KG1 (cell line): ENCODE results near the gene RAB6B.

Experiments
- DNase-seq: peaks from one replicate; lab custom pipeline; 2025; lab: John Stamatoyannopoulos, UW

Gene RAB6B

DNA sequence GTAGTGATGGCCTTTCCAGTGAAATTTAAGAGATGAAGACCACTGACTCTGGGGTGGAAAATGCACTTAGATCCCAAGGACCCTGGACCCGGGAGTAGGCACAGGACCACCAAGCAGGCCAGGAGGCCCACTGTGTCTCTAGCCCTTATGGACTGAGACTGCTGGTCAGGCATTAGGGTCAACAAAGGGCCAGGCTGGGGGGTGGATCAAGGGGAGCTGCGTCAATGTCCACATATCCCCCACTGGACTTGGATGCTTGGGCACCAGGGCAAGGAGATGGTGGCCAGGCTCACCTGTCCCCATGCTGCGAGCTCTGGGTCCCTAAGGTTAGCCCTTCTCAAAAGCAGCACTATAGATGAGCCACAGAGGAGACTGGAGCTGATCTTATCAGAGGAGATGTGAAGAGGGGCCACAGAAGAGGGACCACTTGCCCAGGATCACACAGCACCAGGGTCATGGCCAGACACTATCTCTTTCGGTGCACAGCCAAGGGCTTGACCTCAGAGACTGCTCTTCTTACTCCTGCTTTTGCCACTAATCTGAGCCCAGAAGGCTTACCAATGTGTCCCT is 14.7 kb downstream of the RAB6B start:
- DNase-seq = no peak

DNA sequence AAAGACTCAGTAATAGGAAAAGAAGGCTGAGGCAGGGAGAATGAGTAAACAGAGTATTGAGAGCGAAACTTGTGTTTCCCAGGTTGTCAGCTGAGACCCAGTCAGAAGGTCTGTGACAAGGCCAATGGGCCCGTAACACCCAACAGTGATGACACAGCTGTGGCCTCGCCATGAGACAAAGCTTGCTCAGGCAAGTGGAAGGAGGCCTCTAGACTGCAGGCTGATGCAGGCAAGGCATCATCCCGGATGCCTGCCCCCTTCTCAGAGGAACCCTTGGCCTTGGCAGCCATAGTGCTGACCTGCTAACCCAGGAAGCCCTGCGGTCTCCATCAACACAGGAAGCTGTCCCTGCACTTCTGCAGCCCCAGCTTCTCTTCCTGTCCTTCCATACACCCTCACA is 15.4 kb downstream of the RAB6B start:
- no peak for DNase-seq

DNA sequence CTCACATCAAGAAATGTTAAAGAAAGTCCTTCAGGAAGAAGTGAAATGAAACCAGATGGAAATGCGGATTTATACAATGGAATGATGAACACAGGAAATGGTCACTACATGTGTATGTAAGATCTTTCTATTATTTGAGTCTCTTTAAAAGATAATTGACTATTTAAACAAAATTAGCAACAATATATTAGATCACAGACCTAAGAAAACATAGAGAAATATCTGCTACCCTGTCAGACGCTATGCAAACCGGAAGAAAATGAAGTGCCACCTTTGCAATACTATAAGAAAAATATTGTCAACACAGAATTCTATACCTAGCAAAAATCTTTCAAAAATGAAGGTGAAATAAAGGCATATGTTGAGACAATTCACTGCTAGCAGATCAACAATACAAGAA is 17.2 kb downstream of the RAB6B start:
- no peak for DNase-seq

DNA sequence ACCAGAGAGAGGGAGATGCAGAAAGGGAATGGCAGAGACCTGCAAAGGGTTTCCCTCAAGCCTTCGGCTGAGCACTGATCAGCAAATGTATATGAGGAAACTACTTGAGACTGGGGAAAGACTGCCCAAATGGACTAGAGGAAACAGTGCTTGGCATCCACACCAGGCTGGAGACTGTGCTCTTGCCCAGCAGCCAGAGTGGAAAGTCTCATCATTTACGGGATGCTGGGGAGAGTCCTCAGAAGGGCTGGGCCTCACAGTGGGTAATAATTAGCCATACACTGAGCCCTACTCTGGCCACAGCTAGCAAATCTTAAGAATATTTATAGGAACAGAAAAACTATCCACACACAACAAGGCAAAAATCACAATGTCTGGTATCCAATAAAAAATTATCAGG is 18.5 kb downstream of the RAB6B start:
- no peak for DNase-seq

DNA sequence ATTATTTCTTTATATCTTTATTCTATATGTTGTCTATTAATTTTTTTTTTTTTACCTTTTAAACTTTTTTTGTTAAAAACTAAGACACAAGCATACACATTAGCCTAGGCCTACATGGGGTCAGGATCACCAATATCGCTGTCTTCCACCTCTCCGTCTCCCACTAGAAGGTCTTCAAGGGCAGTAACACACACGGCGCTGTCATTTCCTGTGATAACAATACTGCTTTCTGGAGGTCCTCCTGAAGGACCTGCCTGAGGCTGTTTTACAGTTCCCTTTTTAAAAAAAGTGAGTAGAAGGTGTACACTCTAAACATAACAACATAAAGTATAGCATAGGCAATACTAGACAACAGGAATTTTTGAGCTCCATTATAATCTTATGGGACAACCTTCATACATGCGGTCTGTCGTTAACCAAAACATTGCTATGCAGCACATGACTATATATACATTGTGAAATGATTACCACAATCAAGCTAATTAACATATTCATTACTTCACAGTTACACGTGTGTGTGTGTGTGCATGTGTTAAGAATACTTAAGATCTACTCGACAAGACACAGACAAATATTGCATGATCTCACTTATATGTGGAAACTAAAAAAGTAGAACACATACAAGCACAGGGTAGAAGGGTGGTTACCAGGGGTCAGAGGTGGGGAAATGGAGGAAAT is 20.8 kb downstream of the RAB6B start:
- DNase-seq = no peak

DNA sequence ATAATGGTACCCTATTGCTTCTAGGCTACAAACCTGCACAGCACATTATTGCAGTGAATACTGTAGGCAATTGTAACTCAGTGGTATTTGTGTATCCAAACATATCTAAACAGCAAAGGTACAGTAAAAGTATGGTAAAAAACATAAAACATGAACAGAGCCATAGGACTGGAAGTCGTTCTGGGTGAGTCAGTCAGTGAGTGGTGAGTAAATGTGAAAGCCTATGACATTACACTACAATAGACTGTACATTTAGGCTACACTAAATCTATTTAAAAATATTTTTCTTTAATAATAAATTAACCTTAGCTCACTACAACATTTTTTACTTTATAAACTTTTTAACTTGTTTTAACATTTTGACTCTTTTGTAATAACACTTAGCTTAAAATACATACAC is 21.3 kb downstream of the RAB6B start:
- DNase-seq = no peak

DNA sequence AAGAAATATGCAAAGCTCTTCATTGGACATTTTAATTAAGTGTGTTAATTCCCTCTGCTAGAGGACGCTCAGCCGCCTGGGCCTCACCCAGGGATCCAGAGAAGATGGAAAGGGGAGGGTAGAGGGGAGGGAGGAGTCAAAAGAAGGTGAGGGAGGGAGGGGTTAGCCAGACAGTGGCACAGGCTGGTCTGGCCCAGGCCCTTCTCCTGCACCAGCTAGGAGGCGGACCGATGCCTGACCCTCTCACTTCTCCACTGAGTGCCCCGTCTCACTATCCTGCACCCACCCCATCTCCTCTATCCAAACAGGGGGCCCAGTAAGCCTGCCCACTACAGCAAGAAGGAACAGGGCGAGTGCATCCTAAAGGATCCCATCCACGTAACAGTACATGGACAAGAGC is 22.9 kb downstream of the RAB6B start:
- DNase-seq = no peak

DNA sequence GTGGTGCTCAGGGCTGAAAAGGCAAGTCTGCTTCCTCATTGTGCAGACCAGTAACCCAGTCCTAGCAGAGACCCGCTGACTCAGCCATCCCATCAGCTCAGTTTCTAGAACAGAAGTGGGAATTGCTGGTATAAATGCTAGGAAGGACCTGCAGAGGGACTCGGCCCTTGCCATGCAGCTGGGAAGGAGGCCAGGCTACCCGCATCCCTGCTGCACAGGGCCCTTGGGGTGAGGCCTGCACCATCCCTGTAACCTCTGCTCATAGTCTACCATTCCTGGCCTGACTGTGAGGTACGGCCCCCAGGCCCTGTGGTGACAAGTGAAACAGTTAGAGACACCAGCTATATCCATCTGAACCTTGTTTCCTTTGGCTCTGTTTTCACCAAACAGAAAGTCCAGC is 23.5 kb downstream of the RAB6B start:
- DNase-seq = no peak

DNA sequence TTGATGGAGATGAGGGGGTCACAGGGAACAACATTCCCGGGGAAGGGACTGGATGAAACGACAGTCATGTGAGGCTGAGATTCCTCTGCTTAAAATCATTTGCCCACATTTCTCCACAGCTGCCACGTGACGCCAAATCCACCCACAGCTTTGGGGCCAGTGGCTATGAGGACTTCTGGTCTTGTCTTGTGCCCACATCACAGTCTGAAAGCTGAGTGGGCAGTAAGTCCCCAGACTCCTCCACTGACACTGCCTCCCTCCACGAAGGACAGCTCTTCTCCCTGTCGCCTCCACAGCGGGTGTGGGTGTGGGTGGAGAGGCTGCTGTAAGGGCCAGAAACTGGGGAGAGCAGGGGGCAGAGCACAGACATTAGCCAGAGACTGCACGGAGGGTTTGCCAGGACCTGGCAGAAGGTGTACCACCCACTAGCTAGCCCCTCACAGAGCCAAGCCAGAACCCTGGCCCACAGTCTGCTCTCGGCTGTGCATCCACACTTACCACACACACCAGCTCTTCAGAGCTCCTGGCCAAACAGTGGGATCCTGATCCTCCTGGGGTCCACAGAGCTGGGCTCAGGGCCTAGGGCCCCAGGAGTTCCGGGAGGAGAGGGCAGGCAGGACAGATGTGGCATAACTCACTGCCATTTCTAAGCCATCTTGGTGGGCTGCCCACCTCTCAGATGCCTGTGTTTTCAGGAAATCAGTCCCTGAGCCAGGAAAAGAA is 24.2 kb downstream of the RAB6B start:
- DNase-seq = no peak

DNA sequence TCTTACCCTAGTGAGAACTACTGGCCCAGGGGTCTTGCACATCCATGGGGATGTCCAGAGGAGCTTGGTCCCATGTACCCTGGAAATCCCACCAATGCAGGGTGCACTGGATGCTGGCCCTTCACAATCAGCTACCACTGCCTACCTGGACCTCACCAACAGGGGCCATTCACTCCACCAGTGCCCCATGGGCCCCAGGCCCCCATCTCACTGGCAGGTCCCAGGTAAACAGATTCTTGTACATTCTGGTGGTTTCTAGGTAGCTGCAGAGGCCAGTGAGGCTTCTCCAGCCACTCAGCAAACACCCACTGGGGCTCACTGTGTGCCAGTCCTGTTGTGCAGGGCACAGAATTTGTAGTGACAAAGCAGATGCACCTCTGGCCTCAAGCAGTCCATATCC is 24.9 kb downstream of the RAB6B start:
- DNase-seq = no peak

DNA sequence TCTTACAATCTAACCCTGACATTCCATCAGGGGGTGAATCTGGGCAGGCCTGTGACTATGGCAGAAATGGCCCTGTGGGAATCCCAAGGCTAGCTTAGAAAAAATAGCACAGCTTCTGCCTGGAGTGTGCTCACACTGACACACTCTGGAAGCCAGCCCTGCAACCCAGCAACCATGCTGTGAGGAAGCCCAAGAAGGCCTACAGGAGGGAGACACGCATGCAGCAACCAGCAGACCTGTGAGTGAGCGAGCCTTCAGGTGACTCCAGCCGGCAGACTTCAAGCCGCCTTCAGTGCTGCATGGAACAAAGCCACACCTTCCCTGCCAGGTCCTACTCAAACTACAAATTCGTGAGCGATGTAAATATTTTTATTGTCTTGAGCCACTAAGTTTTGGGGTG is 26.1 kb downstream of the RAB6B start:
- DNase-seq = no peak

DNA sequence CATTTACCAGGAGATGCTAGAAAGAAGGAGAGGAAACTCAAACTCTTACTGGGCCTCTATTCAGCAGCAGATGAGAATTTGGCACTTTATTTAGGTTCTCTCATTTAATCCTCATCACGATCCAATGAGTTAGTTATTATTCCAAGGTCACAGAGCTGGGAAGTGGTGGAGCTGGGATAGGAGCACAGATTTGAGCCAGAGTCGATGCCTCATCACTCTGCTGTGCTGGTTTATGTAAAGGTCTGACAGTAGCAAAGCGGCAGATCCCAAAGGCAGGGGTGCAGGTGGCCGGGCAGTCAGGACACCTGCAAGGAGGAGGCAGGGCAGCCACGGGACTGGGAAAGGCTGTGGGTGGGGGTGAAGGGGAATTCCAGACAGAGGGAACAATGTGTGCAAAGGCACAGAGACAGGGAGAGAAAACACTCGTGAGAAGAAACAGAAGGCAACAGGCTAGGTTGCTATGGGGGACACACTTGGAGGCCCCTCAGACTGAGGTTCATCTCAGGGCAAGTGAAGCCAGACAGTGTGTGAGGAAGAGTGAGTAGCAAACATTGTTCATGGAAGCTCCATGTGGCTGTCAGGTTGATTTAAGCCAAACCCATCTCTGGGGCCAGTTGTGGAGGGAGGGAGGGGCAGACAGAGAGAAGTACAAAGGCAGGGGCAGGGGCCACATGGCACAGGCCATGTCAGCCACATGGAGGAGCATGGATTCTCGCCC is 26.8 kb downstream of the RAB6B start:
- no peak for DNase-seq

DNA sequence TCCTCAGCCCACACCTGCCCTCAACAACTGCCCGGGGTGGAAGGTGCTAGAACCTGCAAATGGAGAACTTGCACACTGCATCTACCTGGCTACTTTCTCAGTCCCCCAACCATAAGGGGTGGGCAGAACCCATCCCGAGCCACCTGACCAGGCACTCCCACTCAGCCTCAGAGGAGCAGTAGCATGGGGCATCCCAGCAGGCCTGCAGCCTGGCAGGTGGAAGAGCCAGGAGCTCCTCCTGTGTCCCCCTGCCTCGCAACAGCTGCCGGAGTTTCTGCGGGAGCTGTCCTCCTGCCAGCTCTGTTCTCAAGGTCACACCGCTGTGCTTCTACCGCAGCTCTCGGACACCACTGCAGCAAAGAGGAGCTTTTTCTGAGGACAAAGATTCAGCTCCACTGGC is 27.5 kb downstream of the RAB6B start:
- DNase-seq = no peak

DNA sequence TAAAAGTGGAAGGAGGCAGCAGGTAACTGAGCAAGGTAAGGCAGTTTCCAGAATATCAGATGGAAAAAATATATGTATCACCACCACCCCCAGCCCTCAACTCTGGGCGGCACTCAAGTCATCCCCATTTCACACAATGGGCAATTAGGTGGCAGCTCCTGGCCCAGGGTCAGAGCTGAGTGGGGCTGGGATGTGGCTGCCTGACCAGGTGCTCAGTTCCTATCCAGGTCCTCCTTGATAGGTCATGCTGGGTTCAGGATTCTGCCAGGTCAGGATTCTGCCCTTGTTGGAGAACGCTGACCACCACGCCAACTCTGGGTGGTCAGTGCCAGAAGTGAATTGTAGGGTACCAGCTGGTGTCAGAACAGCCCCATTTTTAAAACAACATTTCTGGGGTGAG is 29.5 kb downstream of the RAB6B start:
- DNase-seq = no peak

DNA sequence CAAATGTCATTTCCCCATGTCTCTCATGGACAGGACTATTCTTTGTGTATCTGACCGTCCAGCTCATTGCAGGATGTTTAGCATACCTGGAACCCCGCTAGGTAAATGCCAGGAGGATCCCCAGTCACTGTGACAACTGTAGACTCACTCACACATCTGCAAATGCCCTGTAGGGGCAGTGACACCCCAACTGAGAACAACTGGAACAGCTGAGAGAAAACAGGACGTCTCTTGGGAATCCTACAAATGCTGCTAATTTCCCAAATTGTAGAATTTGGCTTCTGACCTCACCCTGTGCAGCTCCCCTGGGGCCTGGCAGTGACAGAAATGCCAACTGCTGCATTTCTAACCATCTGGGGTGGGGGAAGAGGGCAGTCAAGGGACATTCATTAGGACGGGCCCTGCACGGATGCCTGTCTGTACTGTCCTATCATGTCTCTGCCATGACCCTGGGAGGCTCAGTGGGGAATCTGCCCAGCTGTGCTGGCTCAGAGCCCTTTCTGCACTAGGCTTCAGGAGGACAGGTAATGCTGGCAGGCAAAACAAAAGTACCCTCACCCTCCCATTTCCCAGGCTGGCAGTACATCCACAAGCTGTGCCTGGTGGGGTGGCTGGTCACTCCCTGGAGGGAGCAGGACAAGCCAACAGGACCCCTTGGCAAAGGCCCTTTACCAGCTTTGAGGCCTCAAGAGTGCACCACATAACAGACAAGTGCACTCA is 30.4 kb downstream of the RAB6B start:
- no peak for DNase-seq

DNA sequence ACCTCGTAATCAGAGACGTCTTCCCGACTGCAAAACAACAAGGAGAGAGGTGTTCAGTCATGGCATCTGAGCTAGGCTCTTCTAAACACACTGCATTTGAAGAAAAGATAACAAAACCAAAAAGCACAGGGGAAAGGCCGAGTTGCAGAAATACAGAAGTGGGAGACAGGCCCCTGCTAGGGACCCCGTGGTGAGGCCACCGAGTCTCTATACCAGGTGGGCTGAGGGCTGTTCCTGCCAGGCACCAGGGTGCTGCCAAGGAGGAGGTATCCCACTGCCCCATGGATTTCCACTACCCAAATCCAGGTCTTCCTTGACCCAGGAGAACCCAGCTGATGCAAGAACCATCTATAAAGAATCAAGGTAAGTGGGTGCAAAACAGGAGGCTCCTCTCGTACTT is 31.1 kb downstream of the RAB6B start:
- DNase-seq = no peak

DNA sequence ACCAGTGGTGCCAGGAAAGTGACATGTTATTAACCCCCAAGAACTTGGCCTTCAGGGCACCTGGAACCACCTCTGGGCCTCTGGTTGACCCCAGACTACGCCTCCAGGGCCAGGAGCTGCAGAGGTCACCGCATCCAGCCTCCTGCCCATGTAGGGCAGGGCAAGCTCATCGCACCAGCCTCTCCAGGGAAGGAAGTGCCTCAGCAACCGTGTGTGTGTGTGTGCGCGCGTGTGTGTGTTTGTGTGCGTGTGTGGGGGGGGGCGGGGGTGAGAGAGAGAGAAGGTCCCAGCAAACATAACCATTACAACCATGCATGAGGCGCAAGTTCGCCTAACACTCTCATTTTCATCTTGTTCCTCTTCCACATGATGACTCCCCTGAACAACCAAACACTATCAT is 31.8 kb downstream of the RAB6B start:
- no peak for DNase-seq

DNA sequence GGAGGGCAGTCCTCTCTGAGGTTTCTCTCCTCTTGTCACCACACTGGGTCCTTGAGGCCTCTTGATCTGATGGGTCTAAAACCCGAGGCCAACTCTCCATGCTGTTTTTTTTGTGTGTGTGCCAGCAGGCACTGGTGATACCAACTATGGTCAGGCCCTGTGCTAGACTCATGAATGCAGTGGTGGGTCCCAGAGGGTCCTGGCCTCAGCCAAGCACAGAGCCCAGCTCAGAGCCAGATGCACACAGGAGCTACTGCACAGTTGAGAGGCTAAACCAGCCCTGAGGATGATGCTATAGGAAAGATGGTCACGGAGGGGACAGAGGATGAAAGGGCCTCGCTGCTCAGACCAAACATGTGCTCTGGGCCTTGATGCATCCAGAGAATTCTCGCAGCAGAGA is 33.5 kb downstream of the RAB6B start:
- no peak for DNase-seq

DNA sequence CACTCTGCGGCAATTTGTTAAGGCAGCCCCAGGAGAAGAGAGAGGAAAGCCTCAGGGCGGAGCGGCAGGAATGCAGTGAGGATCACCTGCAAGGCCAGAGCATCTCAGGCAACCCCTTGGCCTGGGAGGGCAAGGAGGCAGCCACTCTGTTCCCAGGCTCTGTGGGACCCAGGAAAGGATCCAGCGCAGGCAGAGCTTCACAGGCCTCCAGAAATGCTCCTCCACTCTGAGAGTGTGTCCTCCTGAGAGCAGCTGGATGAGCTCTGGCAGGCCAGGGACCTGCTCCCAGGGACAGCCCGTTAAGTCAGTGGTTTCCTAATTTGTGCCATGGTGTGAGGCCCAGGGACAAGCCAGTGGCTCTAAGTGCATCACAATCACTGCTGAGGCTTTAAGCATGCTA is 35.2 kb downstream of the RAB6B start:
- DNase-seq = no peak

DNA sequence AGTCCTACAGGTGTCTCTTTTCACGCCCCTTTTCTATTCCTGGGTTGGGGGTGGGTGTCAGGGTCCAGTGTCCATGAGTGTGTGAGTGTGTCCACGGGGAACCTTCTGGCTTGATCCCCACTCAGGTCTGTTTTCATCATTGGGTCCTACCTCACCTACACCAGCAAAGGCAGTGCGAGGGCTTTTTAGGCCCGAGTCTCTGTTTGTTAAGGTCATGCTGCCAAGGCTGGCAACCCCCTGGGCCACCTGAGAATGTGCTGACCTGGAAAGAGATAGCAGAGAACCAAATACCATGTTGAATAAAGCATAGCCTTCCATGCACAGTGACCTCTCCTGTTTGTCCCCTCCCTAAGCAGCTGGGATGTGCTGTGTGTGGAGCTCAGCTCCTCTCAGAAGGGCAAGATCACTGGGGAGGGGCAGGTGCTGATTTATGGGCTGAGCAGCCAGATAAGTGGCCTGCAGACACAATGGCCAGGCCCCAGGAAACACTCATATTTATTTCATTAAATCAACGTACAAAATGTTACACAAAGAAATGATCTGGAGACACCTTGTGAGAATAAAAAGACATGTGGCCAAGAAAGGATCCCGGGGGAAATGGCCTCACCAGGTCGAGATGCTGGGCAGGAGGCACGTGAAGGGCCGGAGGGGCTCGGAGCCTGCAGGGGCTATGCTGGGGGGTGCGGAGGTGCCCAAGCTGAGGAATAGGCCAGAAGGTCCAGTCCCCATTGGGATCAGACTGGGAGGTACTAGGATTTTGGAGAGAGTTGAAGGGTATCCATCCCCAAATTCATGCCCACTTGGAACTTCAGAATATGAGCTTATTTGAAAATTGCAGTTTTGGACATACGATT is 36.1 kb downstream of the RAB6B start:
- no peak for DNase-seq

DNA sequence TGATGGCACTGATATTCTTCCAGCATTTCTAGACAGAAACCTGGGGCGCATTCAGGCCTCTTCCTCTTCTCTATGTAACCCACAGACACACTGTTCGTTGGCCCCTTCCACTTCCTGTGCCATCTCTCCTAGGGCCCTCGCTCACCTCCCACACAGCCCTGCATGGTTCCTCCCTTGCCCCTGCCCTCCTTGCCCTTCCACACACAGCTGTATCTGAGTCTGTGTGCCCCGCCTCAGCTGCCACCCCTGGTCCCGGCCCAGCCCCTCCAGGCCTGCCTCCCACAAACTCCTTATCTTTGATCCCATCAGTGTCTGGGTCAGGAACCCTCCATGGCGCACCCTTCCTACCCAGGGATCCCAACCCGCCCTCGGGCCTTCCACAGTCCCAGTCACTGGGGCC is 37.9 kb downstream of the RAB6B start:
- no peak for DNase-seq
